Tibial nerve (tissue), 4 donors: ENCODE measurements around the gene MEF2A. TPM values are rescaled to one million over a fixed set of nuclear protein-coding genes. Genes with fewer than 3 reads are reported as not detected.
A peak's percentile ranks its signal among the peaks of the same experiment; 100 is the strongest.

ENCODE experiments used
- DNase-seq, 2 donors: peaks; one replicate each; pipeline ENCODE4 v3.0.0-alpha.2; 2019; ENCODE audit warnings: low spot score in 2 of 2
- H3K27ac ChIP-seq, 4 donors: fragments of 200-600 bp; sonication (generic) in 3 of 4; one replicate each; pipeline ENCODE4 v1.5.1; 2017 to 2019; ENCODE audit warnings: mild to moderate bottlenecking in 1 of 4
- H3K27me3 ChIP-seq, 2 donors: fragments of 200-600 bp; sonication (generic) in 1 of 2; one replicate each; pipeline versions ENCODE4 v1.5.1 to v1.6.0; 2017 to 2019
- H3K36me3 ChIP-seq, 3 donors: fragments of 200-600 bp; sonication (generic); one replicate each; pipeline ENCODE4 v1.5.1; 2018 to 2019
- H3K4me1 ChIP-seq, 4 donors: fragments of 200-600 bp; sonication (generic) in 3 of 4; one replicate each; pipeline ENCODE4 v1.5.1; 2017 to 2019
- H3K4me3 ChIP-seq, 4 donors: fragments of 200-600 bp; sonication (generic) in 3 of 4; one replicate each; pipeline ENCODE4 v1.5.1; 2017 to 2019; ENCODE audit warnings: mild to moderate bottlenecking in 1 of 4, moderate library complexity in 1 of 4
- H3K9me3 ChIP-seq, 4 donors: fragments of 200-600 bp; sonication (generic) in 3 of 4; one replicate each; pipeline ENCODE4 v1.5.1; 2017 to 2019
- EP300 ChIP-seq, 2 donors: sonication (generic); formaldehyde crosslinking; IDR thresholded peaks; one replicate each; pipeline ENCODE4 v1.6.1; 2017; ENCODE audit warnings: antibody characterized with exemption in 2 of 2, mild to moderate bottlenecking in 1 of 2
- POLR2A ChIP-seq, 2 donors: fragments of 450-650 bp; IDR thresholded peaks; one replicate each; pipeline ENCODE4 v1.6.1; 2017; ENCODE audit warnings: antibody characterized with exemption in 2 of 2, mild to moderate bottlenecking in 2 of 2, moderate library complexity in 2 of 2
- WGBS, 2 donors: methylation state at CpG; one replicate each; pipeline ENCODE4 v1.1.5; 2018; 5-methylcytosine and 5-hydroxymethylcytosine counted together
- total RNA-seq, 4 donors: library from RNA; depleted of rRNA; stranded (reverse); fragments of >200 nt; gene quantifications; one replicate each; pipeline ENCODE4 v1.1.0, GENCODE V29; 2016
- TF ChIP-seq, protein P1 (sequence below), 5 experiments: fragments of 200-600 bp in 3 of 5; fragments of 450-650 bp in 2 of 5; sonication (generic) in 3 of 5; IDR thresholded peaks; one replicate each; pipeline ENCODE4 v1.5.1; 2016 to 2019; ENCODE audit warnings: antibody characterized with exemption in 5 of 5, mild to moderate bottlenecking in 3 of 5, moderate library complexity in 2 of 5

MEF2A gene
- total RNA-seq, 4 donors from 2014 or later: 45.5 to 66.3 (median 55.8) TPM

DNA sequence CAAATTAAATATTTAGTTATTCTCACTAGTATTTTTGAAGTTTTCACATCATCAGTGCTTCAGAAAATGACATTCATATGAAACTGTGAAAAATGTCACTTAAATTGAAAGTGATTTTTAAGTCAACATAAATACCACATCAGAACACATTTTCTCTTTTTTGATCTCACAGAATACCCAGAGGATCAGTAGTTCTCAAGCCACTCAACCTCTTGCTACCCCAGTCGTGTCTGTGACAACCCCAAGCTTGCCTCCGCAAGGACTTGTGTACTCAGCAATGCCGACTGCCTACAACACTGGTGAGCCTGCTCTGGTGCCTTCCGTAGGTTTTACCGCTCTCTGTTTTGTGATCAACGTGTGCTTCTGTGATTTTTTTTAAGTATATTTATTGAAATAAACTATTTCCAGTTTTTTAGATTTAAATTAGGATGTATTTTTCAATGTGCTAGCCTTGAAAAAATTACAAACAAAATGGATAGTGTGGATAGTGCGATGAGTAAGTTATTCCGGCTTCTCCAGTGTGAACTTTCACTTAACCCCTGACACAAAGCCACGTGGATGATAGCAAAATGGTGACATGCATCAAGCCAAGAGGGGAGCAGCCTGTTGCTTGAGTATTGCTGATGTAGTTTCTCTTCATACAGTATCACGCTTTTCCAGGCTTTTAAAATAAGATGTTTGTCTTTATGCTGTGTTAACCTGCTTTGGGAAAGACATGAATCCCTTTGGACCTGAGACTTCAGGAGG is 140.9 kb downstream of the MEF2A start:
- Histone ChIP-seq H3K4me1 (peaks cover 0 to 51% (median 18%) of the 10 kb centered on the region in 4 donors), H3K27ac (peak overlapping the region in 2 of 4 donors; percentile 58 to 65), H3K9me3 (no peaks in the 10 kb centered on the region), H3K4me3 (no peak overlapping the region), H3K36me3 (peaks cover 0 to 23% (median 8%) of the 10 kb centered on the region in 3 donors), H3K27me3 (no peaks in the 10 kb centered on the region)
- DNase-seq: no peak
- TF ChIP-seq POLR2A (IDR thresholded peaks at IDR 0.05) (no peak), EP300 (IDR thresholded peaks at IDR 0.05) (no peak)
- TF ChIP-seq, protein P1, sequence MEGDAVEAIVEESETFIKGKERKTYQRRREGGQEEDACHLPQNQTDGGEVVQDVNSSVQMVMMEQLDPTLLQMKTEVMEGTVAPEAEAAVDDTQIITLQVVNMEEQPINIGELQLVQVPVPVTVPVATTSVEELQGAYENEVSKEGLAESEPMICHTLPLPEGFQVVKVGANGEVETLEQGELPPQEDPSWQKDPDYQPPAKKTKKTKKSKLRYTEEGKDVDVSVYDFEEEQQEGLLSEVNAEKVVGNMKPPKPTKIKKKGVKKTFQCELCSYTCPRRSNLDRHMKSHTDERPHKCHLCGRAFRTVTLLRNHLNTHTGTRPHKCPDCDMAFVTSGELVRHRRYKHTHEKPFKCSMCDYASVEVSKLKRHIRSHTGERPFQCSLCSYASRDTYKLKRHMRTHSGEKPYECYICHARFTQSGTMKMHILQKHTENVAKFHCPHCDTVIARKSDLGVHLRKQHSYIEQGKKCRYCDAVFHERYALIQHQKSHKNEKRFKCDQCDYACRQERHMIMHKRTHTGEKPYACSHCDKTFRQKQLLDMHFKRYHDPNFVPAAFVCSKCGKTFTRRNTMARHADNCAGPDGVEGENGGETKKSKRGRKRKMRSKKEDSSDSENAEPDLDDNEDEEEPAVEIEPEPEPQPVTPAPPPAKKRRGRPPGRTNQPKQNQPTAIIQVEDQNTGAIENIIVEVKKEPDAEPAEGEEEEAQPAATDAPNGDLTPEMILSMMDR (IDR thresholded peaks at IDR 0.05): no peak
- 65 to 71% methylated on average over 10 of the region's 10 CpGs for WGBS, 2 donors

DNA sequence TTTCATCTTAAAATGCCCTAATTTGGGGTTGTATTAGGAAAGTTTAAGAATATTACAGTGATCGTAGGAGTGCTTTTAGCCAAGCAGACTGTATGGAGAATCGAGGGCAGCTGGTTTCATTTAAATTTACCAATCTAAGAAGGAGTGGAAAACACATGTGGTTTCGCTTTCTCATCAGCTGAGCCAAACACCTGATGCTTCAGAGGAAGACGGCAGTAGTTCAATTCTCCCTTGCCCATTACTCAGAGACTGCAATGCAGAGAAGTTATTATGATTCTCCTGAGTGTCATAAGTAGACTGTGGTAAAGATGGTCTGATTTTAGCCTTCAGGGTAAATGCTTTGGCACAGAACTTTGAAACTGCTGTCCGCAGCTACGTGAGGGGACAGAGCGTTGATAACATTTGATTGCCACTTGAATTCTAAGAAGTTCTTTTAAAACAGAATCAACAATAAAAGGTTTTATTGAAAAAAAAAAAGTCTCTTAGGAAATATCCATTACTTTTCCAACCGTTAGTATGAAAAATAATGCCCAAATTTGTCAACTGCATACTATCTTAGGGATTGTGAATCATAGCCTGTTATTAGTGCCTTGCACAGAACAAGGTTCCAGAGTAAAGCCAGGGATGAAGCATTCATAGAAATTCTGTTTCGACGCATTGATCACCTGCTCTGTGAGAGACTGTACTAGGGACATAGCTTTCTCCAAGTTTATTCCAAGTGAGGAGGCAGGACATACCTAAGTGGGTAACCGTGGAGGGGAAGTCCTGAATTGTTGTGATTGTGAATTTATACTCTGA is 141.9 kb downstream of the MEF2A start:
- Histone ChIP-seq H3K27me3 (no peaks in the 10 kb centered on the region), H3K36me3 (peaks cover 0 to 32% (median 13%) of the 10 kb centered on the region in 3 donors), H3K27ac (peak overlapping the region in 3 of 4 donors; percentile 0 to 65 (median 58)), H3K4me1 (peaks cover 0 to 60% (median 18%) of the 10 kb centered on the region in 4 donors), H3K4me3 (no peak overlapping the region), H3K9me3 (no peaks in the 10 kb centered on the region)
- 55 to 60% methylated on average over 11 of the region's 11 CpGs for WGBS, 2 donors
- DNase-seq: no peak
- TF ChIP-seq POLR2A (IDR thresholded peaks at IDR 0.05): no peak
- no peak for TF ChIP-seq EP300 (IDR thresholded peaks at IDR 0.05)
- TF ChIP-seq, protein P1 (IDR thresholded peaks at IDR 0.05): no peak

DNA sequence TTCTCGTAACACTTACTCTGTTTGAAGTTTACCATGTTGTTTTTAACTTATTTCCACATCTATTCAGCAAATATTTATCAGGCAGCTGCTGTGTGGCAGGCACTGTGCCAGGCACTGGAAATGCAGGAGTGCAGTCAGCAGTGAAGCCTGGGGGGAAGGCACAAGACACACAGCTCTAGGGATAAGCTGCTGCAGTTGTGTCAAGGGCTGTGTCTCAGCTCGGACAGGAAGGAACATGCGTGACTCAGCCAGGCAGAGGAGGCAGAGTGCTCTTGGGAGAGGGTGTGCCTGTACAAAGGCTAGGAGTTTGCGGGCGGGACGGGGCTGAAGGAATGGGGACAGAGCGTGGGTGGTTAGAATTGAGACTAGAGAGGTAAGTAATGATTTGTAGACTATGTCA is 142.8 kb downstream of the MEF2A start:
- Histone ChIP-seq H3K27ac (peak overlapping the region in 2 of 4 donors; percentile 58 to 65), H3K4me1 (peaks cover 0 to 52% (median 14%) of the 10 kb centered on the region in 4 donors), H3K9me3 (no peaks in the 10 kb centered on the region), H3K4me3 (no peak overlapping the region), H3K36me3 (peaks cover 0 to 38% (median 13%) of the 10 kb centered on the region in 3 donors), H3K27me3 (no peaks in the 10 kb centered on the region)
- TF ChIP-seq EP300 (IDR thresholded peaks at IDR 0.05): peak in 1 of 2 donors; percentile 43
- TF ChIP-seq, protein P1 (IDR thresholded peaks at IDR 0.05): no peak
- WGBS, 2 donors: 41 to 48% methylated on average over 7 of the region's 7 CpGs
- DNase-seq: peak; percentile 66 to 72

DNA sequence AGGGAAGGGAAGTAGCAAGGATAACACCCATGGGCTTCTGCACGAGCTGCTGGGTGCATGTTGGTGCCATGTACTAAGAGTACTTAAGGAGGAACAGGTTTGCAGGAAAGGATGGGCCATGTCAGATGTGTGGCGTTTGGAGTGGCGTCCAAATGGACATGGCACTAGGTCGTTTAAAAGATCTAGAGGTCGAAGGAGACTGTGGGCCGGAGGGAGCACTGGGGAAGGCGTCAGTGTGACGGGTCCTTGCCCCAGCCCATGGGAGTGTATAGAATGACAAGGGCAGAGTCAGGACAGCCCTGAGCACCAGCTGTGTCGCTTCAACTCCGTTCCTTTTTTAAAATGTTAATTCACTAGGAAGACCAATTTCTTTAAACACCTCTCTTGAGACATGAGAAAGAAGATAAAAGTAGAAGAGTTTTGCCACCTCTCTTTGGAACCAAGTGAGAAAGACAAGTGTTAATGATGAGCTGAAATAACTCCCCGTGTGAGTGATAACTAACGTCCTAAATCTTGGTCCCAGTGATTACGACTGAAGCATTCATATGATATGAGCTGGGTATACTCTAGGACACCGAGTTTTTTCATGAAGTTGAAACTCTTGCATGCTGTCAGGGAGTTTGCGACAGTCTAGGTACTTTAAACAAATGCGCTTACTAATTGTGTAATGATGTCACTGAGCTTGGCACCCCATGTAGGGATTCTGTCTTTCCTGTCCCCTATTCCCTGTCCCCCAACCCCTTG is 143.6 kb downstream of the MEF2A start:
- peaks cover 0 to 38% (median 13%) of the 10 kb centered on the region in 3 donors for H3K36me3 ChIP-seq
- DNase-seq: no peak
- TF ChIP-seq EP300 (IDR thresholded peaks at IDR 0.05) (no peak), POLR2A (IDR thresholded peaks at IDR 0.05) (no peak)
- TF ChIP-seq, protein P1 (IDR thresholded peaks at IDR 0.05): no peak
- peak overlapping the region in 2 of 4 donors; percentile 58 to 65 for H3K27ac ChIP-seq
- H3K9me3 ChIP-seq: no peaks in the 10 kb centered on the region
- H3K4me1 ChIP-seq: peaks cover 0 to 50% (median 8%) of the 10 kb centered on the region in 4 donors
- H3K4me3 ChIP-seq: no peak overlapping the region
- no peaks in the 10 kb centered on the region for H3K27me3 ChIP-seq
- WGBS, 2 donors: 83 to 85% methylated on average over 16 of the region's 16 CpGs
